ENCODE data around the gene KRTDAP.

- TF ChIP-seq CTCF (IDR thresholded peaks at IDR 0.05) (peak; percentile 88 to 99 (median 94)), POLR2A (IDR thresholded peaks at IDR 0.05) (no peak)
Observed at GRCh38 chr19:35495107-35496064, 5.1 kb upstream of the KRTDAP start.

Data from thyroid gland (tissue), 4 donors.